GM20431 (cell line): ENCODE measurements around the gene LTO1.

Experiments
- in situ Hi-C: fragments of 300-500 bp; cut with MseI, MboI; formaldehyde crosslinking; loops from one replicate; pipeline ENCODE4 v1.15.0; 2020; ENCODE audit warnings: low sequenced_read_pairs; ENCODE audit not compliant: unreplicated experiment

LTO1 gene

DNA sequence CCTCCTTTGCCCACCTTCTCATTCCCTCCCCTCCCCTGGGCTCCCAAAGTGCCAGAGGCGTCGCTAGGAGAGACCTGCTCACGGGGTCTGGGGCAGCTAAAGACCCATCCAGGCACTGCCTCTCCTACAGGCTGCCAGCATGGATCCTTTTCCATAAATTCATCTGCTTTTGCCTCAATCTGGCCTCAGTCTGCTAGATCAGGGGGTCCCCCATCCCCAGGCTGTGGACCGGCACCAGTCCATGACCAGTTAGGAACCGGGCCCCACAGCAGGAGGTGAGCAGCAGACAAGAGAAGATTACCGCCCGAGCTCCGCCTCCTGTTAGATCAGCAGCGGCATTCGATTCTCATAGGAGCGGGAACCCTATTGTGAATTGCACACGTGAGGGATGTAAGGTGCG is 12.3 kb downstream of the LTO1 start:
- in situ Hi-C loops: no loop called here

DNA sequence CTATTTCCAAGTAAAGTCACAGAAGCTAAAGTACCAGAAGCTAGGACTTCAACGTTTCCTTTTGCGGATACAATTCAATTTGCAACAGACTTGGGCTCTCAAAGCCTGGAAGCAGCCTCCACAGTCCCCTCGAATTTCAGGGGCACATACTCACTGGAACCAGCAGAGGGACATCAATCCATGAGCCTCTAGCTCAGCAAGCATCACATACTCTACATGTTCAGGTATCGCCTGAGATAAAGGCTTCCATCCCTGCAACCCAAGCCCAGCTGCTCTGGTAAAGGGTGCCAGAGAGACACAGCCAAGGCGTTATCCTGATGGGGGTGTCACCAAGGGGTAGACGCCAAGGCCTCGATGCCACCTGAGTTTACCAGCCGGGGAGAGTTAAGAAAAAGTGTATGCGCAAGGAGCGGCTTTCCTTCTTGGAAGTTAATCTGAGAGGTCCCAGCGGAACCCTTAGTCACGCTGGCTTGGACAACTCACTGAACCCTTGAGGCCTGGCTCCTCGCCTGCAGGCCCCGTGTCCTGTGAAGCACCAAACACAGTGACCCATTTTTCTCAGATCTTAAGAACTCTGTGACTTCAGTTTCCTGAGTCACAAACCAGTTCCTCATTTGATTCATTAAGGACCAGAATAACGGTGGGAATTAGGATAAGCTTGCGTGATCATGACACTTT is 13.0 kb downstream of the LTO1 start:
- in situ Hi-C loops: no loop called here

DNA sequence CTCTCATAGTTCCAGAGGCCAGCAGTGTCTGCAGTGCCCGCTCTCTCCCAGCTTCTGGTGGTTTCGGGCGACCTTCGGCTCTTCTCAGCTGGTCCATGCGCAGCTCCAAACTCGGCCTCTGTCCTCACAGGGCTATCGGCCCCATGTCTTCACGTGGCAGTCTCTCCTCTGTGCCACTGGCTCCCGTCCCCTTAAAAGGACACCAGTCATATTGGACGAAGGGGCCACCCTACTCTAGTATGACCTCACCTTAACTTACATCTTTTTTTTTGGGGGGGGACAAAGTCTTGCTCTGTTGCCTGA is 13.8 kb downstream of the LTO1 start:
- in situ Hi-C loops: no loop called here

DNA sequence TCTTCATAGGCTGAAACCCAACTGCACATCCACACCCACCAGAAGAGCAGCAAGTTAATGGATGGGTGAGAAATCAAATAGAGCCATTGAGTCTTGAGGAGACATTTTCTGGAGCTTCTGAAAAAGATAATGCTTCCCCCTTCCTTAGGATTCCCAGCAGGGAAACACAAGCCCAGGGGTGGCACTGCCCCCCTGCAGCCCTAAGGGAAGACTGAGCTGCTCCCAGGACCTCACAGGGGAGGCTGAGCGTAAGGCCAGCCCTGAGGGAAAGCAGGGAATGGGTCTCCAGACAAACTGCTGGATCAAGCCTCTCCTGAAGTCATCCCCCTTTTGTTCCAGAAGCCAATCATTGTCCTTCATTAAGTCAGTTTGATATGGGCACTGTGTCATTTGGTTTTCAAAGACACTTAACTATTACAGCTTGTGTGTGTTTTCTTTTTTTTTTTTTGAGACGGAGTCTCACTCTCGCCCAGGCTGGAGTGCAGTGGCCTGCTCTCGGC is 15.1 kb downstream of the LTO1 start:
- in situ Hi-C loops: no loop called here

DNA sequence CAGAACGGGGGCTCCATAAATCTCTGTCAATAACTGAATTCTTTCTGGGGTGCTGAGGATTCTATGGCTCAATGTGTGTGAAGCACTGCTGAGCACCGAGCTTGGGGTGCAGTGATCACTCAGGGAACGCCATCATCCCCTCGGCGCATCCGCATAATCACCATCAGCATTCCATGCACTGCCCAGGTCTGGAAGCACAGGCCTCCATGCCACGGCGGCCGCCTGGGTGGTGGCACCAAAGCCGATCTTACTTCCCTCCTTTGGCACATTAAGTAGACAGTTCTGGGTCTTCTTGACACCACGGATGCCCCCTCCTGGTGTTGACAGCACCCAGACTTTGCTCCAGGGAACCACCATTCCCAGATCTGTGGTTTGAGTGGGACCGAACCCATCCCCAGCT is 15.6 kb downstream of the LTO1 start:
- in situ Hi-C loops: no loop called here

DNA sequence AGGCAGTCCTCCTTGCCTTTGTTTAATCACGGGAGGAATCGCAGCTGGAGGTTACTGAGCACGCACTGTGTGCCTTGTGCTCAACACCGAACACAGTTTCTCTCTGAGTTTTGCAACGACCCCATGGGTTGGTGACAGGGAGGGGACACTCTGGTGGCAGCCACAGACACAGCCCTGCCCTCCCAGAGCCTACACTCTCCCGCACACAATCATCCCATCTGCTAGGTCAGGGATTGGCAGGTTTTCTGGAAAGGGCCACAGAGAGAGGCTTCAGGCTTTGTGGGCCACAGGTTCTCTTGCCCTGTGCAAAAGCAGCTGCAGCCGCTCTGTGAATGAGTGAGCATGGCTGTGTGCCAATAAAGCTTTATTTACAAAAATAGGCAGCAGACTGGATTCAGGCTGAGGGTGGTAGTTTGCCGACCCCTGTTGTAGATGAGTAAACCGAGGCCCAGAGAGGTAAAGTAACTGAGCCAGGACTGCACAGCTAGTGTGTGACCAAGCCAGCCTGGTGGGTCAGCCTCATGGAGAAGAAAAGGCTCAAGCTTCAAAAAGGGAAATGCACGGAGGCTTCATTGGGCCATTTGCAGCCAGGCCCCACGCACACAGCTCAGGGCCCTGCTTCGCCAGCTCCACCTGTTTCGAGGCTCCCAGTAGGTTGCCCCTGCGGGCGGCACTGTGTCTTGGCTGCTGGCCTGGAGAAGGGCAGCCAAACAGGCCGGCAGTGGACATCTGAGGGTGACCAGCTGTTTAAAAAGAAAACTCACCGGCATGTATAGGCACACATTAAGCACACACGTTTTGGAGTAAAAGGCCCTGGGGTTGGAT is 16.3 kb downstream of the LTO1 start:
- in situ Hi-C loops: no loop called here

DNA sequence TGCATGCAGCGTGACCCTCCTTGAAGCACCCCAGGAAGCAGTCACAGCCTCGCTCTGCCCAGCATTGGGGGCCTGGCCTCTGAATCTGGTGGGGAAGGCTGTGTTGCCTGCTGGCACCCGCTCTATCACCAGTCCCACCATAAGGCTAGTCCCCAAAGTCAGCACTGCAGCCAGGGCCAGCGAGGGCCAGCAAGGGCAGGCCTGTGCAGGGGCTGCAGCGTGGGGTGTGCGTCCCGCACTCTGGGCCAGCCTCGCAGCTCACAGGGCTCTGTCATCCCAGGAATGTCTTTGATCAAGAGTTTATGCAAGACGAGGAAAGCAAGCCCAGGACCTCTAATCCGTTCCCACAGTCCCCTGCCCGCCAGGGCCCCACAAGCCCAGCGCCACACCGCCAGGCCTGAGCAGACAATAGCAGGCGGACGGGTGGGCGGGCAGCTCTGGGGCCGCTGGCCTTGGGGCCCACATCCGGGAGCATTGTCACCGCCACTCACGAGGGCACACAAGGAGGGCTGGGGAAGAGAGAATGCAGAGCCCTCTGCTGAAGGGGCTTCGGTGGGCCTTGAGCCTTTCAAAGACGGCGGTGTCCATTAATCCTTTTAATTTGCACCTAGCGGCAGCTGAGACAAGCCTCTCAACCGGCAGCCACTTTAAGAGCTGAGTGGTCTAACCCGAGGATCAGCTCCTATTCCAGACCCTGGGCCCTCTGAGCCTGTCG is 17.1 kb downstream of the LTO1 start:
- in situ Hi-C loops: no loop called here

DNA sequence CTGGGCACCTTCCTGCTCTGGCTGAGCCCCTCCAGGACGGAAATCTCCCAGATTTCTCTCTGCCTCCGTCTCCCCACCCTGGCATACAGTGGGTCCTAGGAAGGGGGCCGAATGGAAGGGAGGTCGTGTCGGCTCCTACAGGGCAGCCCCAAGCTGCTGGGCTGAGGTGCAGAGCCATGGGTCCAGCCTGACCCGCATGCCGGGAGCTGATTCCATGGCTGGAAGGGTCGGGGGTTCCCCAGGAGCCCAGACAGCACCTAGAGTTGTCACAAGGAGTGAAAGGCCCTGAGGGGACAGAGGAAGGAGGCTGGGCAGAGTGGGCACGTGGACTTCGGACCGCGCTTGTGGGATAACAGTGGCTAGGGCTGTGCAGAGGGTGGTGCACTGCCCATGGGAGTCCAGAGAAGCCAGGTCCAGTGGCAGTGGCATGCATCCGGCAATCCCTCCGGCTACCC is 17.7 kb downstream of the LTO1 start:
- in situ Hi-C loops: no loop called here

DNA sequence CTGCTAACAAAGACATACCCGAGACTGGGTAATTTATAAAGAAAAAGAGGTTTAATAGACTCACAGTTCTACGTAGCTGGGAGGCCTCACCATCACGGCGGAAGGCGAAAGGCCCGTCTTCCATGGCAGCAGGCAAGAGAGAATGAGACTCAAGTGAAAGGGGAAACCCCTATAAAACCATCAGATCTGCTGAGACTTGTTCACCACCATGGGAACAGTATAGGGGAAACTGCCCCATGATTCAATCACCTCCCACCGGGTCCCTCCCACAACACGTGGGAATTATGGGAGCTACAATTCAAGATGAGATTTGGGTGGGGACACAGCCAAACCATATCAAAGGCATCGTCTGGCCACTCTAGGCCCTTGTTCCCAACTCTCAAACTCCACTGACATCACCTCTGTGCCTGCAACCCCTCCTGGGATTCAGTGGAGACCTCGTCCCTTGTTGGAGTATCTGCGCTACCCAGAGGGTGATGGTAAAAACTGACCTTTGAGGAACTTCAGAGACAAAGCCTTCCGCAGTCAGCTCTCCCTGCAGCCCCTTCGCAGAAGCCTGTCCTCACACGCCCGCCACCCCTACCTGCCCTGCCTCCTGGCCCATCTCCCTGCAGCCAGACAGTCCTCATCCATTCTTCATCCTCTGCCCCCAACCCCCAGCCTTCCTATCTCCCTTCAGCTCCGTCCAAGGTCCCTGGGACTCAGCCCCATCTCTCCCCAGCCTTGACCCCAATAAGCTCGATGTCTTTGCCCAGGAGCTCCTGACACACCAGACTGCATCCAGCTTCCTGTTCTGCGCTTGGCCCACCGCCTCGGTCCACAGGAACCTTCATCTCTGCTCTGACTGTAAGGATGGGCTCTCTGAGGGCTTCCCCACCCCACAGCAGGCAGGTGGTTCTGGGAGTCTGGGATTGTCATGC is 18.4 kb downstream of the LTO1 start:
- in situ Hi-C loops: no loop called here

DNA sequence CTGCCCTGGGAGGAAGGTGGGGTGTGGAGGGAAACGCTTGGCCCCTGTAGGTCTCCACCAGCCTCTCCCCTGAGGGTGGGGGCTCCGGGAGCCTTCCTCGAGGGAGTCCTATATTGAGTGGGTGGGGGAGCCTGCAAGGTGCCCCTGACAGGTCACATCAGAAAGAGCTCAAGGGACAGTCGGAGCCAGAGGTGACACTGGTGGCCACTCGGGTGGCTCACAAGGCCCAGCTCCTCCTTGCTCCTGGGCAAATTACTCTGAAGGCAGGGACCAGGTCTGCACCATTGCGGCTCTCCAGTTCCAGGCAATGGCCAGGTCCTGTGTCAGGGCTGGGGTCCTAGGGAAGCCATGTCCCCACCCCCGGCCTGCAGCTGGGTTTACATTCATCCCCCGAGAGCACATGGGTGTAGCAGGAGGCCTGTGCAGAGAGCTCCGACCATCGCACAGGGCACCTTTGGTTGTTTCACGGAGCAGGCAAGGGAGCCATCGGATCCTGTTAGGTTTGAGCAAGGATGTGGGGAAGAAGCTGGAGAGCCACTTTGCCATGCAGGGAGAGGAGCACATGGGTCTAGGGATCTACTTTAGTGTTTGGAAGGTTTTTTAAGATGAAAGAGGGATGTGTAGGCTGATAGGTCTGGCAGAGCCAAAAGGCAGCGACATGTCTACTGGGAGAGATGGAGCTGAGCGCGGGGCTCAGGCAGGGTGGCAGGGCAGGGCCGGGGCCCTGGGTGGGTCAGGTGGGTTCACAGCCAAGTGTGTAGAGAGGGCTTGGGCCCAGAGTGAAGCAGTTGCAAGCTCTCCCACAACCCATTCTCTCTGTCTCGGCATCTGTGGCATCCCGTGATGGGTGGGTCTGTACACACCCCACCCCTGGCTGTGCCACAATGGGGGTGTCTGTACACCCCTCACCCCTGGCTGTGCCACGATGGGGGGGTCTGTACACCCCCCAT is 19.4 kb downstream of the LTO1 start:
- in situ Hi-C loops: no loop called here

DNA sequence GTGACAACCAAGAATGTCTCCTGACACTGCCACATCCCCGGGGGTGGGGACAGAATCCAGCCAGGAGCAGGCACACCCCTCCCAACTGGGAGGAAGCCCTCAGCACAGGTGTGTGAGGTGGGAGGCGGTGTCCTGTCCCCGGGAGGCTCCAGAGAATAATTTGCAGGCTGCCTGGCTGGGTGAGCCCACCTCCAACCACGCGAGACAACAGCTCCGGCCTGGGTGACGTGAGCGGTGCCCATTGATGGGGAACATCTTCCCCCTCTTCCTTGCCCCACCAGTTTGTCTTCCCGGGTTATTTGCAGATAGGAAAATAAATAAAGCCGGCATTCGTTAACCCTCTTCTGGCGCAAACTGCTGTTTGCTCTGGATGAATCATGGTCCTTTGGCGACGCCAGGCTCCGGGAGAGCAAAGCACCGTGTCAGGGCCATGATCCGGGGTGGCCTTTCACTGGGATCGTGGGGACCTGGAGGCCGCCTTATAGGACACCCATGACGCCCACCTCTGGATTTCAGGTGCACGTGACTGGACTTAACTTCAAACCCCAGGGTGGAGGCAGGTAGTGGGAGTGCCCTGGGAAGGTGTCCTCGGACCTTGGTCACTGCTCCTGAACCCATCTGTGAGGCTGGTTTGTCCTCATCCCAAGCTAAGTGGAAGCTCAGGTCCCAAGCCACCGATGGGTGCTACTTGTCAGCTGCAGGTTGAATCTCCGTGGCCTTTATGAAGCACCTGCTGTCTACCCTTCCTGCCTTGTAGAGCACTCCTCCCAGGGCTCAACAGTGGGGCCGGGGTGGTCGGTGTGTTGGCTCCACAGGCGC is 20.3 kb downstream of the LTO1 start:
- in situ Hi-C loops: no loop called here

DNA sequence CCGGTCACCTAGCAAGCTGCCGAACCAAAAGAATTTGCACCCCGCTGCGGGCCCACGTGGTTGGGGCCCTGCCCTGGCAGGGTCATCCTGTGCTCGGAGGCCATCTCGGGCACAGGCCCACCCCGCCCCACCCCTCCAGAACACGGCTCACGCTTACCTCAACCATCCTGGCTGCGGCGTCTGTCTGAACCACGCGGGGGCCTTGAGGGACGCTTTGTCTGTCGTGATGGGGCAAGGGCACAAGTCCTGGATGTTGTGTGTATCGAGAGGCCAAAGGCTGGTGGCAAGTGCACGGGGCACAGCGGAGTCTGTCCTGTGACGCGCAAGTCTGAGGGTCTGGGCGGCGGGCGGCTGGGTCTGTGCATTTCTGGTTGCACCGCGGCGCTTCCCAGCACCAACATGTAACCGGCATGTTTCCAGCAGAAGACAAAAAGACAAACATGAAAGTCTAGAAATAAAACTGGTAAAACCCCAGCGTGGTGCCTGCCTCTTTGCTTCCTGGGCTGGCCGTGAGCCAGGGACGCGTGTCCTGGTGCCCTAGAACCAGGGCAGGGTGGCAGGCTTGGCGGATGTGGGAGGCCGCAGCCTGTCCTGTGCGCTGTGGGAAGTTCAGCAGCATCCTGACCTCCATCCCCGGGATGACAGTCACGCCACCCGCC is 21.0 kb downstream of the LTO1 start:
- in situ Hi-C loops: no loop called here

DNA sequence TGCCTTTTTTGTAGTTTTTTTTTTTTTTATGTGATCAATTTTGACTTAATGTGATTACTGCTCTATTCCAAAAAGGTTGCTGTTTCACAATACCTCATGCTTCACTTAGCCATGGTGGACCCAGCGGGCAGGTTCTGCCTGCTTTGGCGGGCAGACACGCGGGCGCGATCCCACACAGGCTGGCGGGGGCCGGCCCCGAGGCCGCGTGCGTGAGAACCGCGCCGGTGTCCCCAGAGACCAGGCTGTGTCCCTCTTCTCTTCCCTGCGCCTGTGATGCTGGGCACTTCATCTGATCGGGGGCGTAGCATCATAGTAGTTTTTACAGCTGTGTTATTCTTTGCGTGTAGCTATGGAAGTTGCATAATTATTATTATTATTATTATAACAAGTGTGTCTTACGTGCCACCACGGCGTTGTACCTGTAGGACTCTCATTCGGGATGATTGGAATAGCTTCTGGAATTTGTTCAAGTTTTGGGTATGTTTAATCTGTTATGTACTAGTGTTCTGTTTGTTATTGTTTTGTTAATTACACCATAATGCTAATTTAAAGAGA is 21.7 kb downstream of the LTO1 start:
- in situ Hi-C loops: no loop called here

DNA sequence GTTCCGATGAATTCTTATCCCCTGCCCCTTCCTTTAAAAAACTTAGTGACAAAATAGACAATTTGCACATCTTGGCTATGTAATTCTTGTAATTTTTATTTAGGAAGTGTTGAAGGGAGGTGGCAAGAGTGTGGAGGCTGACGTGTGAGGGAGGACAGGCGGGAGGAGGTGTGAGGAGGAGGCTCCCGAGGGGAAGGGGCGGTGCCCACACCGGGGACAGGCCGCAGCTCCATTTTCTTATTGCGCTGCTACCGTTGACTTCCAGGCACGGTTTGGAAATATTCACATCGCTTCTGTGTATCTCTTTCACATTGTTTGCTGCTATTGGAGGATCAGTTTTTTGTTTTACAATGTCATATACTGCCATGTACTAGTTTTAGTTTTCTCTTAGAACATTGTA is 22.2 kb downstream of the LTO1 start:
- in situ Hi-C loops: no loop called here

DNA sequence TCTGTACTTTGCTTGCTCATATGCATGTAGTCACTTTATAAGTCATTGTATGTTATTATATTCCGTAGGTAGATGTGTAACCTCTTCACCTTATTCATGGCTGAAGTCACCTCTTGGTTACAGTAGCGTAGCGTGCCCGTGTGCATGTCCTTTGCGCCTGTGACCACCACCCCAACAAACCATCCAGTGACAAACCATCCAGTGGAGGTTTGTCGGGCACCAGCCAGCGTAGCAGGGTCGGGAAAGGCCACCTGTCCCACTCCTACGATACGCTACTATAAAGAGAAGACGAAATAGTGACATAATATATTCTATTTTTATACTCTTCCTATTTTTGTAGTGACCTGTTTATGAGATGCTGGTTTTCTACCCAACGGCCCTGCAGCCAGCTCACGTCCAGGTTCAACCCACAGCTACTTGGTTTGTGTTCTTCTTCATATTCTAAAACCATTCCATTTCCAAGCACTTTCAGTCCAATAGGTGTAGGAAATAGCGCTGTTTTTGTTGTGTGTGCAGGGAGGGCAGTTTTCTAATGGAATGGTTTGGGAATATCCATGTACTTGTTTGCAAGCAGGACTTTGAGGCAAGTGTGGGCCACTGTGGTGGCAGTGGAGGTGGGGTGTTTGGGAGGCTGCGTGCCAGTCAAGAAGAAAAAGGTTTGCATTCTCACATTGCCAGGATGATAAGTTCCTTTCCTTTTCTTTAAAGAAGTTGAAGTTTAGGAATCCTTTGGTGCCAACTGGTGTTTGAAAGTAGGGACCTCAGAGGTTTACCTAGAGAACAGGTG is 23.1 kb downstream of the LTO1 start:
- in situ Hi-C loops: no loop called here

DNA sequence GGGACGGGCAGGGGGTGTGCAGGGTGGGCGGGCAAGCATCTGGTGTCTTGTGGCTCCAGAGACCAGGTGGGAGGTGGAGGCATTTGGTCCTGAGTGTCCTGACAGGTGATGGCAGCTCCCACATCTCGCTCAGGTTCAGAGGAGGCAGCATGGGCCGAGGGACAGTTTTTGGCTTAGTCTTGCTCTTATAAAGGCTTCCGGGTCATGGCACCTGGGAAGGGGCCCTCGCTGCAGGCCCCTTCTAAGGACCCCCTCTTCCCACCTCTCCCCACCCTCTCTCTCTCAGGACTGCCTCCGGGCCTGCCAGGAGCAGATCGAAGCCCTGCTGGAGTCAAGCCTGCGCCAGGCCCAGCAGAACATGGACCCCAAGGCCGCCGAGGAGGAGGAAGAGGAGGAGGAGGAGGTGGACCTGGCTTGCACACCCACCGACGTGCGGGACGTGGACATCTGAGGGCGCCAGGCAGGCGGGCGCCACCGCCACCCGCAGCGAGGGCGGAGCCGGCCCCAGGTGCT is 24.3 kb downstream of the LTO1 start:
- in situ Hi-C loops: no loop called here
